GM19351 (cell line): ENCODE data around the gene KLHL25.

Experiments
- ATAC-seq: cut with Tn5 transposase; IDR thresholded peaks from one replicate; pipeline ENCODE4 v1.9.1; 2021; ENCODE audit warnings: mild to moderate bottlenecking, moderate library complexity; ENCODE audit not compliant: unreplicated experiment

Gene KLHL25

GRCh38 chr15:85777250-85778106, 17.2 kb downstream of the KLHL25 start:
- no peak for ATAC-seq

DNA sequence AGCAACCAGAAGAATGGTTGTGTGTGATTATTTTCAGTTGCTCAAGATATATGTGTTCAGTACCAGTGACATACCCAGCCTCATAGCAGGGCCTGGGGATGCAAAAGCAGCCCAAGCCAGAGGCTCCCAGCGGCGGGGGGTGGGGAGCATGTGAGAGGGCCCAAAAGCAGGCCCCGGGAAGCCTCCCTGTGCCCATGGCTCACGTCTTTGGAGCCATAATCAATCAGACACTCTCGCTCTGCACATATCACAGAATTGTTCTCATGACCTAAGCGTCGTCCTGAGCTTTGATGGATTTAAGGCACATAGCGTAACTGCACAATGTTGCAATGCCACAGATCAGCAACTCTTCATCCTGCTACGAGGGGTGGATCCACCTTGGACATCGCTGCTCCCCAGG, 20.8 kb downstream of the KLHL25 start:
- no peak for ATAC-seq

- ATAC-seq: no peak
These were observed 21.5 kb downstream of the KLHL25 start for GRCh38 chr15:85773249-85773648.

DNA sequence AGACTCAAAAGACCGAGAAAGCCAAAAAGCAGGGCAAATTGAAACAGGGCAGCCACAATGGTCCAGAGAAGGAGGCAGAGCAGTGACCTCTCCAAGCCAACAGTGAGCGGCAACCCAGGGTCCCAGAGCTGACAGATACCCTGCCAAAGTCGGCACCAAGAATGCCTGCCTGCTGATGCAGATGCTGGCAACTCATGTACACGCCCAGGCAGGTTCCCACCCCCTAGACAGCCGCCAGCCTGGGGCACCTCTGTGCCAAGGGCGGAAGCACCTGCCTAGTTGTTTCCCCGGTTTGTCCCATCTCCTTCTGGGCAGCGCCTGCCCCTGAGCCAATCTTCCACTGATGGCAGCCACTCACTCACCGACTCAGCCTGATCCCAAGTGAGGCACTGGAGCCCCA, 22.1 kb downstream of the KLHL25 start:
- ATAC-seq: no peak

DNA sequence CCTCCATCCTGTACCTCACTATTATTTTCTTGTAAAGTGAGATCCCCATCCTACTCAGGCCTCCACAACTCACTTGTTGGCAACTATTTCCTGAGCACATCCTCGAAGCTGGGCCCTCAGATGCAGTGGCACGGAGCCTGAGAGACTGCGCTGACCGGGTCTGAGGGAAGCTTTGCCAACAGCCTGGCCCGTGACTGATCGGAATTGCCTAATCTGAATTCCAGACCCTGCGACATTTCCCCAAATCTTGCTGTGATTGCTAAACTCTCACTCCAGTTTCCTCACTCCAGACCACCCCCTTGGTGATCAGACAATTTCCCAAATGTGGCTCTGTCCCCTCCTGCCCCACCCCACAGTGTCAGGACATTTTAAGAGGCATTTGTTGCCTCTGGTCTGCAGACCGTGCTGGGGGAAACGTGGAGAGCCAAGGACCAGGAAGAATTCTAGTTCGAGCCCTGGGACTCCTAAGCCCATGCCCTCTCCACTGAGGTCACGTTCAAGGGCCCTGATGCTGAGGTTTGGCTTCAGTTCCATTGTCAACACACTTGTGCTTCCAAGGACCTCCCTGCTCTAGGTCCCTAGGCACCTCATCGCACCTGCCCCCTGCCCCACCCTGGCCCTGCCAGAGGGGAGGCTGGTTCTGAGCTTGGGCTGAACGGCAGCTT, 22.8 kb downstream of the KLHL25 start:
- no peak for ATAC-seq

GRCh38 chr15:85771271-85771670, 23.5 kb downstream of the KLHL25 start:
- no peak for ATAC-seq

GRCh38 chr15:85770096-85771041, 24.4 kb downstream of the KLHL25 start:
- no peak for ATAC-seq

DNA sequence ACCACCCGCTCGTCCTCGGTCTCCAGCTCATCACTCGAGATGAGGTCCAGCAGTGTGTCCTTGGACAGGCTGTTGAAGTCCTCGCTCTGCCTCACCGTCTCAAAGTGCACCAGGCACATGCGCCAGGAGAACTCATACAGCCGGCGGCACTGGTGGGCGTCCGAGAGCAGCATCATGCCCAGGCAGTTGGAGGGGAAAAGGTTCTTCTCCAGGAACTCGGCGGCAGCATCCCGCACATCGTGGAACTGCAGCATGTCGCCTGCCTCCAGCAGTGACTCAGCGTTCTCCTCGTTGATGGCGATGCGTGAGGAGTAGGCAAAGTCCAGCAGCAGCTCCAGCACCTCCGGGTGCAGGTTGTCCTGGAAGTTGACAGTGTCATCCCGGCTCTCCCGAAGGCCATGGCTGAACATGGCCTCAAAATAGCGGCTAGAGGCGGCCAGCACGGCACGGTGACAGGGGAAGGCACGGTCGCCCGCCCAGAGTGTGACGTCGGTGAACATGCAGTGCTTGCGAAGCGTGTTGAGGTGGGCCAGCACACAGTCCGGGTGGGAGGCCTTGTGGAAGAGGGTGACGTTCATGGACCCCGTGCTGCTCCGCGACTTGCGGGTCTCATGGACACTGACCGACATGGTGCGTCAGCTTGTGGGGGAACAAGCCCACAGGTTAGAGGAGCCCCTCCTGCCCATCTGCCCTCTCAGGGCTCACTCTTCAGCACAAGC, 25.4 kb downstream of the KLHL25 start:
- ATAC-seq: no peak

- no peak for ATAC-seq
These were observed 26.0 kb downstream of the KLHL25 start for GRCh38 chr15:85768595-85769168.

- ATAC-seq: no peak
These were observed 26.8 kb downstream of the KLHL25 start for GRCh38 chr15:85767785-85768529.

DNA sequence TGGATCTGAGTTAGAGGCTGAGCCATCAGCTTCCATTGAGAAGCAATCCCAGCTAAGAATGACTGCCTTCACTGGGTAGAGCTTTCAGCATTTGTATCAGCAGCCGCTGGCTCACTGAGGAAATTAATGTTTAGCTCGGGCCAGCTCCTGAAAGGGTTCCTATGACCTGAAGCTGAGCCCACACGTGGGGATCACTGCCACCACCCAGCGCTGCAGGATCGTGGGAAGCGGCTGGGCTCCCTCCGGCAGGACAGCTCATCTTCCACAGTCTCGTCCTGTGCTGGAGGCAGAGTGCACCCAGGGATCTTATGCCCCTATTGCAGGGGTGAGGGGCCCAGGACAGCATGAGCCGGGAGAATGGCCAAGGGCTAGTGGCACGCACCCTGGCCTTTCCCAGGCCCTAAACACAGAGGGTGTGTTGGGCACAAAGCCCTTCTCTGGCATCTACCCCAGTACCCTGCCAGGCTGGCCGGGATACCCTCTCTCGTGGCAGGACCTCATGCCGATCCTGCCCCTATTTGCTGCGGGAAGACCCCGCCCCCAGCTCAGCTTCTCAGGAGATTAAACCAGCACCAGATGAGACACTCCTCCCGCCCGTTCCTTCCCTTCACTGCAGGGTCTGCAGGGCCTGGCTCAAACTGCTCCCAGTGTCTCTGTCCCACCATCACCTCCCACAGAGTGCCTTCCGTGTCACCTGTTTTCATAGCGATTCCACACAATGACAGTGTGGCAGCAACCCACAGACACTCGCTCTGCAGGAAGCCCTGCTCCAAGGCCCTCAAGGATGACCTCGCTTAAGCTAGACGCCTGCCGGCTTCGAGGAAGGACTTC, 28.5 kb downstream of the KLHL25 start:
- ATAC-seq: no peak

- no peak for ATAC-seq
These were observed 30.0 kb downstream of the KLHL25 start for GRCh38 chr15:85764649-85765277.

GRCh38 chr15:85763673-85764633, 30.8 kb downstream of the KLHL25 start:
- no peak for ATAC-seq

DNA sequence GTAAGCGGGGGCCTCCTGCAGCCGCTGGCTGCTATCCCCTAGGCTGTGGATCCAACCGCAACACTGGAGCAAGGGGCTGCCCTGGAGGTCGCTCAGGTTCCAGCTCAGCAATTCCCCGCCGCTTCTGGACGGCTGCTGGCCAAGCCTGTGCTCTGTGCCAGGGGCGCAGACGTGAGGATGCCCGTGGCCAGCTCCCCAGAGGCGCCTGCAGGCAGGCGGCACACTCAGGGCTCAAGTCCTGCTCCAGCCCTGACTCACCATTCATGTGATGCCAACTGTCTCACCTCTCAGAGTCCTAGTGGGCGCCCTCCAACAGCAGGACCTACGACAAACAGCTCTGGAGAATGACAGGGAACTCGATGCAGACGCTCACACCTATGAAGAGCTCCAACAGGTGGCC, 31.6 kb downstream of the KLHL25 start:
- ATAC-seq: no peak

DNA sequence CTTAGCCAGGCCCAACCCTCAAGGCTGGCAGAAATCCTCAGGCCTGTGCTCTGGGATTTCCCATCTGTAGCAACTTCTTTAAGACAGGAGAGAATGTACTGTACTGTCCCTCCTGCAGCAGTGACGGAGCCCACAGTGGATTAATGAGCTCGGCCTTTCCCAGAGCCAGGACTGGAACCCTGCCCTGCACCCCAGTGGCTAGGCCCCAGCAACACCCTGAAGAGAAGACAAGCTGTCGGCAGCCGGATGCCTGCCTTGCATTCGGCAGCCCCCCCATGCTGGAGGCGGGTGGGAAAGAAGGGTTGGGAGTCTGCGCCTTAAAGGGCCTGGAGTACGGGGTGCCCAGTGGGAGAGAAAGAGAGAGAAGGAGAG, 32.0 kb downstream of the KLHL25 start:
- ATAC-seq: no peak

- ATAC-seq: no peak
These were observed 32.5 kb downstream of the KLHL25 start for GRCh38 chr15:85762039-85762755.

DNA sequence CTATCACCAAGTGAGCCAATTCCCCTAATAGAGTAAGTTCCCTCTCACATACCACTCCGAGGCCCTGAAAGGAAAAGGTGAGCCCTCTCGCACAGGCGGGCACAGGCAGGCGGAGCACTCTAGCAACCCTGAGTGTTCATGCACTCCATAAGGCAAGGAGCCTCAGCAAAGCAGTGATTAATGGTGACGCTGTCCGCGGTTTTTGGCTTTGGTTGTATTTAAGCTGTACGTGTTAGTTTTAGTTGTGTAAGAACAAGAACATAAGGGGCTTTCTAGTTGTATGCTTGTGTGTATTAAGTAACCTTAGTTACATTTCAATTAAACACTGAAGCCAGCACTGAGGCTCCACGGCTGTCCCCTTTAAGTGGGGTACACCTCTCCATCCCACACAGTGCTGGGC, 33.1 kb downstream of the KLHL25 start:
- ATAC-seq: no peak
